Measurements from ENCODE around the gene AQP11.
"Not testable (repeated sequence)": the region's sequence is repeated elsewhere in the genome, so short reads cannot be mapped to it uniquely, and the experiment has no call there.

AQP11 gene

DNA sequence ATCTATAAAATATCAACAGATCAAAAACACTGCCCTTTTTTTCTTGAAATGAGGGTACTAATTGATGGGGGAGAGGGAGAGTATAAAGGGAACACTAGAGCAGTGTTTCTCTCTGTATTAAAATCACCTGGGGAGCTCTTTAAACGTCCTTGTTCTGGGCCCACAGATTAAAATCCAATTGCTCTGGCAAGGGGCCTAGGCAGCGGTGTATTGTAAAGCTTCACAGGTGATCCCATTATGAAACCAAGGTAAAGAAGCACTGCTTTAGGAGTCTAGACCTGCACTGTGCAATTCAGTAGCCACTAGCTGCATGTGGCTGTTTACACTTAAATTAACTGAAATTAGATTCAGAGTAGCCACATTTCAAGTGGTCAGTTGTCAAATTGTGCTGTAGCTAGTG, 3.0 kb downstream of the AQP11 start:
- DNase-seq: no peak

DNA sequence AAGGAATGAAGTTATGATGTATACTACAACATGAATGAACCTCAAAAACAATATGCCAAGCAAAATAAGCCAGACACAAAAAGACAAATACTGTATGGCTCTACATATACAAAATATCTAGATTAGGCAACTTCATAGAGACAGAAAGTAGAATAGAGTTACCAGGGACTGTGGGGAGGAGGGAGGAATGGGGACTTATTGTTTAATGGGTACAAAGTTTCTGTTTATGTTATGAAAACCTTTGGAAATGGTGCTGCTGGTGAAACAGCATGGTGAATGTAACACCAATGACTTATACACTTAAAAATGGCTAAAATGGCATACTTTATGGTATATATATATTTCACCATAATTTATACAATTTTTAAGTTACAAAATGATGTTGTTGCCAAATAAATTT, 4.1 kb downstream of the AQP11 start:
- no peak for DNase-seq

DNA sequence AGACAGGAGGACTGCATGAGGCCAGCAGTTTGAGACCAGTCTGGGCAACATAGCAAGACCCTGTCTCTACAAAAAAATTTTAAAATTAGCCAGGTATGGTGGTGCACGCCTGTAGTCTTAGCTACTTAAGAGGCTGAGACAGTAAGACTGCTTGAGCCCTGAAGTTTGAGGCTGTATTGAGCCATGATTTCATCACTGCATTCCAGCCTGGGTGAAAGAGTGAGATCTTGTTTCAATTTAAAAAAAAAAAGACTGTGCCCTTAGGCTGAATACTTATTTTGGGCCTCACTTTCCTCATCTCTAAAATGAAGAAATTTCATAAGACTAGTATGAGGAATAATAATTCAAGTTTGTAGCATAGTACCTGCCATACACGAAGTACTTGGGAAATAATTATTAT, 6.9 kb downstream of the AQP11 start:
- DNase-seq: no peak

DNA sequence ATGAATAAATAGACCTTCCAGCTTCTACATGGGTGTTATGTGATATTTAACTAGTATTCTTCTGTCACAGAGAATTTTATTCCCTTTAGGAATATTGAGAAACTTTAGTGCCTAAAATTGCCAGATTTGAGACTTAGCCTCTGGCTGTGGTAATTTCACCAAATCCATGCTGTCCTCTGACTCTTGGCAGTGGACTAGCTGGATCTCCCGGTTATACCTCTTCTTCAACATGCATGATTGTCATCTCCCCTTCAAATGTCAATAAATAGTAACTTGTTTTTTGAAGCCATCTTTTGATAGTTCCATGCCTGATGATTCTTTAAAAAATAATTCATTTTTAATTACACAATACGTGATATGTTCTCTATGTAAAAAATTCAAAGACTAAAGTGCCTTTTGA, 8.4 kb downstream of the AQP11 start:
- DNase-seq: no peak

DNA sequence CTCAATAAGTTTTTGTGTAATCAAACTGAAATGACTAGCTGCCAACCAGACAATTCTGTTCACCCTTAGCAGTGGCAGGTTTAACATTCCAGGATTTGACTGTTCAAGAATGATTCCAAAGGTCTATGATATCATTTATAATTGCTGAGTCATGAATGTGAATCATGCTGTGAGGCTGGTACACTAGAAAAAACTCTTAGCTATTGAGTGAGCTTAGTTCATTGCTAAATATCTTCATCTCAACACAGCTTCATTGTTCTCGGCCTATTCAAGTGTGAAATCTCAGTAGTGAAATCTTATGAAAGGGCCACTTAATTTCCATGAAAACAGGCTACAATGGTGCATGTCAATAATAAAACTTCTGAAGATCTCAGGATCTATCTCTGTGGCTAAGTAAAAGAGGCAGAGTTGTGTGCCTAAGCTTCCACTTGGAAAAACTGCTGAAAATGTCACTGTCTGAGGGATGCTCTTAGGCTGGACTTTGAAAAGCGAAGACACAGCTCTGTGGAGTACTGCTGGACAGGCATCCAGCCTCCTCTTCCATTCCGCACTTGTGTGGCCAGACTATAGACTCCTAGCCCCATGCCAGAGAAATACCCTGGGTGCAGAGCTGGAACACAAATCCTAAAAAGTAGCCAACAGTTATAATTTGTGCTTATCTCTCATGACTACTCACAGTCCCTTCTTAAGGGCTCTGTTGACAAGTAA, 12.8 kb downstream of the AQP11 start:
- DNase-seq: peak in 4 of 51 donors; percentile 5 to 55 (median 10)

DNA sequence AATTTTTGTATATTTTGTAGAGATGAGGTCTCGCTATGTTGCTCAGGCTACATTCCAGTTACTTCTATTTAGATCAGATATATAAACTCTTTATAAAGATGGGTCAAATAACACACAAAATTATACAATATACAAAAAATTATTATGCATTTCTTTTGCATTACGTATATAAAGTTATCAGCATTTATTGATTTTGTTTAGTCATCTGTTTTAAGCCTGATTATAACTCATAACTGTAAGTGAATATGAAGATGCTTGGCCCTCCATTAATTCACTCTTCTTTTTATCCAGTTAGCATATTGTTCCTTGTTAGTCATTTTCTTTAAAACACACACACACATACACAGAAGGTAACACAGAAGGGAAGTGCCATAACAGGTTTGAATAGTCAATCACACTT, 14.5 kb downstream of the AQP11 start:
- no peak for DNase-seq

DNA sequence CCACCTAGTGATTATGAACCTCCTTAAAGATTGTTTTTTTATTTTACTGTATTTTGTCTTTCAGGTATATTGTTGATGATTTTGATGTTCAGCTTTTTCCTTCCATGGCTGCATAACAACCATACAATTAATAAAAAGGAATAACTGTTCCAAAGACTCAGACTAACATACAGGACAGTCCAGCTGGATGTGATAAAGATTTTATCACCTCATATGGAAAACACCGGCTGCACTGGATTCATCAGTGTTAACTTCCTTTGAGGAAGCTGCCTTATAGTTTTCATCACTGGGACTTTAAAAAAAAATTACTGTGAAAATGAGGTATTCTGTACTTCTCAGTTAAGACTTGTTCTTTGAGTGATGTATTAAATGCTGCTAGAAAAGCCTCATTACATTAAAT, 19.5 kb downstream of the AQP11 start:
- no peak for DNase-seq

DNA sequence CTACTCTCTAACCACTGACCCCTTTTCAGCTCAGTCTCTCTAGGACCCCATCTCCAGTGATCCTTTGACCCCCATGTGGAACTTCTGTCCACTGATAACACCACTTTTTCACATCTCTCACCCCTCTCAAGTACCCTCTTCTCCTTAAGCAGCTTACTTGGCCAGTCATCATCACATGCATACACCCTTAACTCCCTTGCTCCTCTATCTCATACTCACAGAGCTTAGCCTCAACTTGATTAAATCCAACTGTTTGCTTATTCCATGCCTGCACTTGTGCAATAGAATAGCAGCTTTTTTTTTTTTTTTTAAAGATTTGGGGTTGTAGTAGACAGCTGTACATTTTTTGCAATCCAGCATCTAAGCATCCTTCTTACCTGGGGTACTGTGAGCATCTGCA, 22.2 kb downstream of the AQP11 start:
- DNase-seq: no peak

DNA sequence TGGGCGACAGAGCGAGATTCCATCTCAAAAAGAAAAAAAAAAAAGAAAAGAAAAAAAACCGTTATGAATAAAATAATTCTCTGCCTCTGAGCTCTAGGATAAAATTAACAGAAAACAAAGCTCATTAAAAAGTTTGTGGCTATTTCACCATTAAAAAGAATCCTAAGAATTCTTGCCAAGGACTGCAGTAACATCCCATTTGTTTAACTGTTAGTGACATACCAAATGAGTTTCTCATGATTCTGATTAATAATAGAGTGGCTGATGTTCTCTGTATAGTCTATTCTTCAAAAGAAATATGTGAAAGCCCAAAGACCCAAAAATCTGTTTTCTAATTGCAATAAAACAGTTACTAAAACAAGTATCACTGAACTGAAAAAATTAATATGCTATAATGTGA, 28.1 kb downstream of the AQP11 start:
- DNase-seq: no peak

DNA sequence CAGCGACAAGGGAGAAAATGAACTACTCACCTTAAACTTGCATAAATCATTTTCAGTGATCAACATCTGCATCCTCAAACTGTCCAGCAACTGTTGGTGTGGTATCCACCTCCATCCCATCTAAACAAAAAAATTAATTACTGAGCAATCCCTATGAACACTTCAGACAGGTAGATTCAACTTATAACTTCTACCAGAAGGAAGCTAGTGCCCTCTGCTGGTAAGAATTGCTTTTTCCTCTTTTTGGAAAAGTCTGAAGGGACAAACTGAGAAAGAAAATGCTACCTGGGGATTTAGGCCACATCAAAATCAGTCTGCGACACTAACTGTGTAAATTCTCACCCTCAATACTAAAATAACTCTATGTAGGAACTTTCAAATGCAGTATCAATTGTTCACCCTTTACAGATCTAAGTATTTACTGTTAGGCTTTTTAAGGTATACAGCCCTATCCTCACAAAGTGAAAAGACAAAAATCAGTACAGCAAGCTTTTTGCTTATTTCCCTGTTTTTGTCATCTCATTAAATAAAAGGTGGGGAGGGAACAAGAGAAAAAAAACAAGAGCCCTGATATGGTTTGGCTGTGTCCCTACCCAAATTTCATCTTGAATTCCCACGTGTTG, 29.9 kb downstream of the AQP11 start:
- peak in 2 of 51 donors; percentile 31 to 37 for DNase-seq

DNA sequence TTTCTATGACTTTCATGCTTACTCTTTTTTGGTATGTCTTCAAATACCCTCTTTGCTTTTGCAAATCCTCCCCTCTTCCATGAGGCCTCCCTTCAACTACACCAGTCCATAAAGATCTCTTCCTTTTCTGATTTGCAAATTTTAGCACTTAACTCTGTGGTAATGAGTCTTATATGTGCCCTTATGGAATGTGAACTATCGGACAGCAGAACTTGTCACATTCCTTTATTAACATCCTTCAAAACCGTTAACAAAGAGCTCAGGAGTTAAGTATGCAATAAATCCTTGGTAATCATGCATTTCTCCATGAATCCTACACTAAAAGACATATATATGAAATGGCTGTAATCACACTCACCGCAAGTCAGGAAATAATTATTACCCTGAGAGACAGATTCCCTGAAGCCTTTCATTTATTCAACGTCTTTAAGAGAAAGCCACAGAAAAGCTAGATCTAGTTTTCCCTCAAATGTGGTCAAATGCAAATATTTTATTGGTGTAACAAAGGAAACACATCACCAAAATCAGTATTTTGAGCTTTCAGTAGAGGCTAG, 40.5 kb downstream of the AQP11 start:
- DNase-seq: no peak

DNA sequence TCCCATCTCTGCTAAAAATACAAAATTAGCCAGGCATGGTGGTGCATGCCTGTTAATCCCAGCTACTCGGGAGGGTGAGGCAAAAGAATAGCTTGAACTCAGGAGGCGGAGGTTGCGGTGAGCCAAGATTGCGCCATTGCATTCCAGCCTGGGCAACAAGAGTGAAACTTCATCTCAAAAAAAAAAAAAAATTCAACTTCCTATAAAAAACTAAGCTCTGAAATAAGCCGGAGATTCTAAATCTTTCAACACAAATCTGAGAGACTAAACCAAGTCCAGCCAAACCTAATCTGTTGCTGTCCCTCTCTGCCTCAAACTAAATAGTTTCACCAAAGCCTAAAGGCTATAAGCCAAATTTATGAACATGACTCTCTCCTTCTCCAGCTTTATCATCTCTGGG, 44.2 kb downstream of the AQP11 start:
- not testable (repeated sequence) for DNase-seq

DNA sequence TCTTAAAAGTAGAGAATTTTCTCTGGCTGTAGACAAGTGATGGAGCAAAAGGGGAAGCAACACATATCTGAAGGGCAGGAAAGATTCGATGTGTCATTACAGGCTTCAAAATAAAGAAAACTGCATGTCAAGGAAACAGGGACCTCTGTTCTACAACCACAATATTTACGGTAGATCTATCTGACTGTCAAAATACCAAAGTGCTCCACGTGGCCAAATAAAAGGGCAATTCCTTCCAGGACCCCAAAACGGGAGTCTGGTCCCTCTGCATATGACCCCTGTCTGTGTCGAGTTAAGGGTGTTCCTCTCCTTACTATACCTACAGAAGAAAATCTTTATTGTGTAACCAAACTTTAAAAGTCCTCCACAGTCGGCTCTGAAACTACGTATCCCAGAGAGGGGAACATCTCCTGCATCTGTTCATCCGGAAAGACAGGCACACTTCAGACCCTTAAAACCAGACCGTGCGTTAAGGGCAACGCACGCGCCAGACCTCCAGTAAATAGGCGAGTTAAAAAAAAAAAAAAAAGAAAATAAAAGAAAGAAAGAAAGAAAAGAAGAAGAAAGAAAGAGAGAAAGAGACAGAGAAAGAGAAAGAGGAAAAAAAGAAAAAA, 47.1 kb downstream of the AQP11 start:
- no peak for DNase-seq

DNA sequence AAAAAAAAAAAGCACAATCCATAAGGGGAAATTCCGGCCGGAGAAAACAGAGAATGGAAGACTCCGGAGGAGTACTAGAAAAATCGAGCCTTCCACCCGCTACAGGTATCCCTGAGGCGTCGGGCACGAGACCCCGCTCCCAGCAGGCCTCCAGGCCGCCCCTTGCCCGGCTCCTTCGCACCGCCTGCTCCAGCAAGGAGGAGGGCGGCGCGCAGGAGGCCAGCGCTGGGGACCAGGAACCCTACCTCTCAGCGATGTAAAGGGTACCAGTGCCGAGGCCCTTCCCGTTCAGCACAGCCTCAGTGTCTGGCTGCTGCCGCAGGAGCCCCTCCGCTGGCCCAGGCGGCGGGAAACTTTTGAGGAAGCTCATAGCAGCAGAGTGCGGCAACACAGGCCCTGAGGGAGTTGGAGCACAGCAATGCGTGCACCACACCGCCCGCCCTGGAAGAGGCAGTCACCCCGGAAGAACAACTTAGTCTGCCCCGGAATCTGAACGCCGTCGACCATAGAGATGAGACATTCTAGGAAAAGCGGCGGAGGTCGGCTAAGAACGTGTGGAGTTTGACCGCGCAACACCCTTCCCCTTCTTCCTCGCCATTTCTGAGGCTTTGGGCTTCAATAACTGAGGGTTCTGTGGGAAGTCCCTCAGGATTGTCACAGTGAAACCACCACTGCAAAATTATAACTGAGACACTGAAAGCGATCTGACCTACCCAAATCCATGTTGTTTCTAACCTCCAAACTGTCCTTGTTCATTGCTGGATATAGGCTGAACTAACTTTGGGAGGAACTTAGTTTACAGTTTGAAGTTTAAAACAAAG, 47.8 kb downstream of the AQP11 start, which contains the start of gene CLNS1A:
Gene CLNS1A, minus strand, starts transcription at position 450 of the 821 bp plus-strand sequence. Its CDS starts 80 bp downstream, at position 370.
- peak; percentile 54 to 96 (median 82) for DNase-seq

DNA sequence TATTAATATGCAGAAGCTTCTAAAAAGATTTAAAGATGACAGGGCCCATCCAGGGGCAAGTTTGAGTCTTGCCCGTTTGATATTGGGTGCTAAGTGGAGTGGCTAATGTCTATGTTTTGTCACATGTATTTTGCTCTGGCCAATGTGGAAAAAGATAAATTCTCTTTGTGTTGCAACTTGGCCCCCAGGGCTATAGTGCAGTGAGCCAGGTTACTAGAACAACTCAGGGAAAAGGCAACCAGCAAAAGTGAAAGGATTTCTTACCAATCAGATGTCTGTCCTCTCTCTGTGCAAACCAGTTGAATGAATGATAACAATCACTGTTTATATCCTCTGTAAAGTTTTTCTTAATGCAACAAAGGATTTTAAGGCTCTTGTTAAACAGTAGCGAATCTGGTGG, 52.5 kb downstream of the AQP11 start:
- DNase-seq: no peak

DNA sequence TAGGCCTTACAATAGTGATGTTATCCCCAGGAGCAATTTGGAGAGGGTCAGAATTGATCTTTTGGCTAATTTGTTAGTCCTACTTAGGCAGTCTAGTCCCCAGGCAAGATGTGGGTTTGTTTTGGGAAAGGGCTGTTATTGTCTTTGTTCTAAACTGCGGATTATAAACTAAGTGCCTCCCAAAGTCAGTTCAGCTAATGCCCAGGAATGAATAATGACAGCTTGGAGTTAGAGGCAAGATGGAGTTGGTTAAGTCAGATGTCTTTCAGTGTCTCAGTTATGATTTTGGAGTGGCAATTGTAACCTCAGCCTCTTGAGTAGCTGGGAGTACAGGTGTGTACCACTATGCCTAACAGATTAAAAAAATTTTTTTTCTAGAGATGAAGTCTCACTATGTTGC, 55.1 kb downstream of the AQP11 start:
- DNase-seq: no peak

DNA sequence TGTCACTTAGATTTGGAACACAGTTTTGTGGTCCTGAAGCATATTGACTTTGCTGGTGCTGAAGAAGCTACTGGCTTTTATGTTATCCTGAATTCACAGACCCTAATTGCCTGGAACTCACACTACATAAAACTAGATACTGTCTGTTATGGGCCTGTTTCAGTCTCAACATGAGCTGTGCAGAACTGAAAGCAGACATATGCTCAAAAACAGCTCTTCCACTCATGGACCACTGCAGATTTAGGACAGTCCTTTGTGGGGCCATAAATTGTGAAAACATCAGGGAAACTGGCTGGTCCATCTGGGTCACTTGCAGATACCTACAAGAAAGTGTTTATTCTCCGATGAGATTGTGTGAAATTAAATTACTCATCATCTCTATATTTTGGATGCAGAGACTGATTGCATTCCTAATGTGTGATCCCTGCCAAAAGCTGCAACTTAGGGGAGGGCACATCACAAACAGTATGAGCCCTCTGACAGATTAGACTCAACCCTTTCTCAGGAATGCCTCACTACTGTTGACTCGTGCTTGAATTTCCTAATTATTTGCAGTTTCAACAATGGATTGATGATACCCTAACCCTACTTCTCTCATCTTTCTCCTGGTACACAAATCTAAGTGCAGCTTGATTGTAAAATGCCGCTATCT, 58.0 kb downstream of the AQP11 start:
- no peak for DNase-seq

DNA sequence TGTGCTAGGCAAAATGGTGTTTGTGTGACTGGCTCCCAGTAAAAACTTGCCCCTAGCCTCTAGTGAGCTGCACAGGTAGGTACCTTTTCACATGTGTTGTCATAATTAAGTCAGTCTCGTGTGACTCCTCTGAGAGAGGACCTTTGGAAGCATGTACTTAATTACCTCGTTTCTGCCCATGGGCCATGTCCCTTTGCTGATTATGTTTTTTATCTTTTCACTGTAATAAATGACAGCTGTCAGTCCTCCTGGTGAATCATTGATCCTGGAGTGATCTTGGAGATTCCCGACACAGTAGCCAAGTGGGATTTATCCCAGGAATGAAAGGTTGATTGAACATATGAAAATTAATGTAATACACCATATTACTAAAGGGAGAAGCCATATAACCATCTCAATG, 60.4 kb downstream of the AQP11 start:
- DNase-seq: no peak

DNA sequence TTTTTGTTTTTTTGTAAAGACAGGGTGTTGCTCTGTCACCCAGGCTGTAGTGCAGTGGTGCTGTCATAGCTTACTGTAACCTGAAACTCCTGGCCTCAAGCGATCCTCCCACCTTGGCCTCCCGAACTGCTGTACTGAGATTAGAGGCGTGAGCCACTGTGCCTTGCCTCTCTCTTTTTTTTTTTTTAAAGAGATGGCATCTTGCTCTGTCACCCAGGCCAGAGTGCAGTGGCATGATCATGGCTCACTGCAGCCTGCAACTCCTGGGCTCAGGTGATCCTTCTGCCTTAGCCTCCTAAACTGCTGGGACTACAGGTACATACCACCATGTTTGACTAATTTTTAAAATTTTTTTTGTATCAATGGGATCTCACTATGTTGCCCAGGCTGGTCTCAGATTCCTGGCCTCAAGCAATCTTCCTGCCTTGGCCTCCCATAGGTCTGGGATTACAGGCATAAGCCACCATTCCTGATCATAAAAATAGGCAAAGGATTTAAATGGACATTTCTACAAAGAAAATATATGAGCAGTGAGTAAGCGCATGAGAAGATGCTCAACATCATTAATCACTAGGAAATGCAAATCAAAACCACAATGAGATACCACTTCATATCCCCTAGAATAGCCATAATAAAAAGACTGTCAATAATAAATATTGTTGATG, 65.1 kb downstream of the AQP11 start:
- DNase-seq: no peak

DNA sequence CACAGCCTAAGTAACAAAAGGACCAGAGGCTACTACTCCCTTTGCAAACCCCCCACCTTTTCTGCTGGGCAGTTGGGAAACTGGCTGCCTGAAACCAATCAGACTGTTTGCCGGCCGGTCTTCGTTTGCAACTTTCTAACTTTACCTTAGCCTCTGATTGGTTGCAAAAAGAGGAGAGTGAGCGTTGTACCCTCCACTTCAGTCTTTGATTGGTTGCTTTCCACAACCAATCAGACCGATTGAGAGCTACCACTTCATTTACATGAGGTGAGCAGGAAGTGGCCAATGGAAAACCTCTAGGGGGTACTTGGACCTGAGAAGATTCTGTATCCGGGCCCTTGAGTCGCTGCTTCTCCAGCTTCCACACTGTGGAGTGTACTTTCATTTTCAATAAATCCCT, 66.6 kb downstream of the AQP11 start:
- DNase-seq: no peak

Measured in hypothalamus (tissue), 51 donors.